Measurements from ENCODE around the gene BRD8.

GRCh38 chr5:138226910-138227309 is 48.5 kb upstream of the BRD8 start:
- TF ChIP-seq CTCF (IDR thresholded peaks at IDR 0.05; ENCODE audit: poor library complexity) (no peak), EZH2phosphoT487 (IDR thresholded peaks at IDR 0.05; ENCODE audit: low read depth, severe bottlenecking, unreplicated experiment) (no peak)
